Effector memory CD4-positive, alpha-beta T cell (primary cell): Measurements from ENCODE around the gene NKD2.

ENCODE experiments used
- DNase-seq, 3 donors: peaks; one replicate each; pipeline ENCODE4 v3.0.0-alpha.2; 2020
- H3K27ac ChIP-seq: 2 replicates; pipeline ENCODE4 v1.7.0; 2013; ENCODE audit warnings: mild to moderate bottlenecking, low read length, moderate library complexity; ENCODE audit not compliant: insufficient read depth, poor library complexity, severe bottlenecking
- H3K27me3 ChIP-seq: replicated peaks from 2 replicates; pipeline ENCODE4 v1.7.0; 2013; ENCODE audit warnings: mild to moderate bottlenecking, low read length; ENCODE audit not compliant: insufficient read depth, control insufficient read depth, poor library complexity, severe bottlenecking
- H3K36me3 ChIP-seq: 2 replicates; pipeline ENCODE4 v1.7.0; 2013; ENCODE audit warnings: mild to moderate bottlenecking, low read length, moderate library complexity; ENCODE audit not compliant: control insufficient read depth, insufficient read depth
- H3K4me1 ChIP-seq: 2 replicates; pipeline ENCODE4 v1.7.0; 2013; ENCODE audit warnings: low read length, mild to moderate bottlenecking; ENCODE audit not compliant: control insufficient read depth, insufficient read depth, poor library complexity, severe bottlenecking
- H3K4me3 ChIP-seq: 2 replicates; pipeline ENCODE4 v1.7.0; 2013; ENCODE audit warnings: low read length, low read depth, mild to moderate bottlenecking; ENCODE audit not compliant: insufficient read depth, poor library complexity, severe bottlenecking
- H3K9me3 ChIP-seq: 2 replicates; pipeline ENCODE4 v1.7.0; 2013; ENCODE audit warnings: mild to moderate bottlenecking, low read length, moderate library complexity; ENCODE audit not compliant: control insufficient read depth

Gene NKD2

GRCh38 chr5:1011741-1012312, 3.2 kb downstream of the NKD2 start:
- H3K27ac ChIP-seq, result no peak overlapping the region
- no peak for DNase-seq
- H3K4me1 ChIP-seq, result peaks cover 14% of the 10 kb centered on the region
- H3K27me3 ChIP-seq, result peaks cover 41% of the 10 kb centered on the region
- H3K4me3 ChIP-seq, result no peak overlapping the region
- H3K9me3 ChIP-seq, result no peaks in the 10 kb centered on the region
- no peaks in the 10 kb centered on the region for H3K36me3 ChIP-seq

DNA sequence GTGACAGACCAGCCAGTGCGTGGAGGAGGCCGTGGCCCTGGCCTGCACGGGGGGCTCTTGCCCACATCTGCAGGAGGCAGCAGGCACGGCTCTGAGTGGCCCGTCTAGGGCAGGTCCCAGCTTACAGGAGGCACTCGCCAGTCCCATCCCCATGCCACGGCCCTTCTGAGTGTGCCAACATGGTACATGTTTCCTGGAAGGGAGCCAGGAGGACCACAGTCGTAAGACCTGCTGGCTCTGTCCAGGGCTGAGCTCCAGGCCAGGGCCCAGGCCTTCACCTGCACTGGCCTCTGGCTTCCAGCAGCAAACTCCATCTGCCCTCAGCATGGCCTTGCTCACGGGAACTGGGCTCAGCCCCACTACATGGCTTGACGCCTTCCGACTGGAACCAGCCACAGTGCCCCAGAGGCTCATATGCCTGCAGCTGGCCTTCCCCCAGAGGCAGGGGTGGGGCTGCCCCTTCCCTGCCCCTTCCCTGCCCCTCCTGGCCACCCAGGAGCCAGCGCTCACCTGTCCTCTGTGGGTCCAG, 3.8 kb downstream of the NKD2 start:
- Histone ChIP-seq H3K36me3 (no peaks in the 10 kb centered on the region), H3K4me1 (peaks cover 14% of the 10 kb centered on the region), H3K27ac (no peak overlapping the region), H3K9me3 (no peaks in the 10 kb centered on the region), H3K27me3 (peaks cover 41% of the 10 kb centered on the region), H3K4me3 (no peak overlapping the region)
- DNase-seq, result no peak

- Histone ChIP-seq H3K4me1 (peaks cover 14% of the 10 kb centered on the region), H3K9me3 (no peaks in the 10 kb centered on the region), H3K36me3 (no peaks in the 10 kb centered on the region), H3K27ac (no peak overlapping the region), H3K4me3 (no peak overlapping the region), H3K27me3 (peaks cover 38% of the 10 kb centered on the region)
- no peak for DNase-seq
Observed at GRCh38 chr5:1012900-1013237, 4.3 kb downstream of the NKD2 start.

GRCh38 chr5:1013238-1013947, 4.8 kb downstream of the NKD2 start:
- Histone ChIP-seq H3K36me3 (no peaks in the 10 kb centered on the region), H3K9me3 (no peaks in the 10 kb centered on the region), H3K4me1 (peaks cover 10% of the 10 kb centered on the region), H3K27ac (no peak overlapping the region), H3K27me3 (peaks cover 33% of the 10 kb centered on the region), H3K4me3 (no peak overlapping the region)
- DNase-seq, result no peak

DNA sequence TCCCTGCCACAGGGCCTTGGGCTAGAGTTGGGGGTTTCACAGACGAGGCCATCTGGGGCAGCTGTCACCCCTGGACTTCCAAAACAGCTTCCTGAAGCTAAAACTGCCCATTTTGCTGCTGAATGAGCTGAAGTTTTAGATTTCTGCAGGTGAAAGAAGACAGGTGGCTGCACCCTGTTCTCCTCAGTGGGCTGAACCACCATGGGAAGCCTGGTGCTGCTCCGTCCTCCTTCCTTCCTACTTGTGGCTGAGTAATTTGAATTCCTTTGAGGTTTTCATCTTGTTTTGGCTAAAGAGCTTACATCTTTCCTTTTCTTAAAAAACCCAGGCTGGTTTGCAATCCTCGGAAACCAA, 5.3 kb downstream of the NKD2 start:
- Histone ChIP-seq H3K4me1 (peaks cover 9% of the 10 kb centered on the region), H3K27me3 (peaks cover 31% of the 10 kb centered on the region), H3K27ac (no peak overlapping the region), H3K36me3 (no peaks in the 10 kb centered on the region), H3K9me3 (no peaks in the 10 kb centered on the region), H3K4me3 (no peak overlapping the region)
- DNase-seq, result no peak

- H3K9me3 ChIP-seq, result no peaks in the 10 kb centered on the region
- no peaks in the 10 kb centered on the region for H3K36me3 ChIP-seq
- H3K27ac ChIP-seq, result no peak overlapping the region
- H3K4me1 ChIP-seq, result peaks cover 6% of the 10 kb centered on the region
- DNase-seq, result no peak
- H3K4me3 ChIP-seq, result no peak overlapping the region
- H3K27me3 ChIP-seq, result peaks cover 28% of the 10 kb centered on the region
Observed at GRCh38 chr5:1014346-1014745, 5.7 kb downstream of the NKD2 start.

GRCh38 chr5:1014781-1015221, 6.2 kb downstream of the NKD2 start:
- no peak for DNase-seq
- Histone ChIP-seq H3K4me1 (peaks cover 1% of the 10 kb centered on the region), H3K36me3 (no peaks in the 10 kb centered on the region), H3K27me3 (peaks cover 23% of the 10 kb centered on the region), H3K27ac (no peak overlapping the region), H3K4me3 (no peak overlapping the region), H3K9me3 (no peaks in the 10 kb centered on the region)

DNA sequence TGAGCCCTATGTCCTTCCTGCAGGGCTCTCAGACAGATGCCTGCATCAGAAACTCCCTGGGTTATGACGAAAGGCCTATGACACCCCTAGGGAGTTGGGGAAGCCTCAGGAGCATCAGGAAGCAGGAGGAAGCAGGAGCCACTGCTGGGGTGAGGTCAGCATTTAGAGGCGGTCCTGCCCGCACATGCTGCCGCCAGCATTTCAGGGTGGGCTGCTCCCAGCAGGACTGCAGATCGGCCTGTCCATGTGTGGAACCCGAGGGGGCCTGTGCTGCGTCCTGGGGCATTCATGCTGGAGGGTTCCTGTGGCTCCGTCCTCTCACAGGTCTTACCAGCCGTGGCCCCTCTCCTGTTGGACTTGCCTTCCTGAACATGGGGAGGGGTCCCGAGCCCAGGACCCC, 6.9 kb downstream of the NKD2 start:
- no peak overlapping the region for H3K27ac ChIP-seq
- DNase-seq, result no peak
- H3K36me3 ChIP-seq, result no peaks in the 10 kb centered on the region
- H3K27me3 ChIP-seq, result peaks cover 17% of the 10 kb centered on the region
- no peaks in the 10 kb centered on the region for H3K4me1 ChIP-seq
- no peak overlapping the region for H3K4me3 ChIP-seq
- H3K9me3 ChIP-seq, result no peaks in the 10 kb centered on the region

DNA sequence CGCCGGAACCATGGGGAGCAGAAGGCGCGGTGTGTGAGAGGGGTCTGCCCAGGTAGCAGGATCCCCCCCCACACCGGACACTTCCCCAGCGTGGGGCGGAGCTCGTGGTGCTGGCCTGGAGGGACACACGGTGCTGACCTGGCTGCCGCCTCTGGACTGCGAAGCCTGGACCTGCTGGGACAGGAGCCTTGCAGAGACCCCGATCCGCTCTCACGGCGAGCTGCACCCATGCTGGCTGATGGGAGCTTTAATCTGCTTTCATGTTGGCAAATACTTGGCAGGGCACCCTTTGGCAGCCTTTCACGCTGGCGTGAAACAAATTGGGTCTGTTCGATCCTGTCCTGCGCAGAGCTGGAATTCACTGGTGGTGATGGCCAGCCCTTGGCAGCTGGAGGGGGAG, 7.4 kb downstream of the NKD2 start:
- no peak overlapping the region for H3K27ac ChIP-seq
- H3K4me1 ChIP-seq, result no peaks in the 10 kb centered on the region
- H3K36me3 ChIP-seq, result no peaks in the 10 kb centered on the region
- DNase-seq, result no peak
- H3K27me3 ChIP-seq, result peaks cover 12% of the 10 kb centered on the region
- H3K9me3 ChIP-seq, result no peaks in the 10 kb centered on the region
- H3K4me3 ChIP-seq, result no peak overlapping the region

GRCh38 chr5:1016476-1016875, 7.9 kb downstream of the NKD2 start:
- no peak for DNase-seq
- Histone ChIP-seq H3K27me3 (peaks cover 10% of the 10 kb centered on the region), H3K4me3 (no peak overlapping the region), H3K27ac (no peak overlapping the region), H3K9me3 (no peaks in the 10 kb centered on the region), H3K4me1 (no peaks in the 10 kb centered on the region), H3K36me3 (no peaks in the 10 kb centered on the region)
